C4-2B (cell line): Measurements from ENCODE around the gene PCDHGA5.

Experiments
- ZFX ChIP-seq: fragments of 450-650 bp; IDR thresholded peaks from 2 replicates; pipeline ENCODE4 v1.6.1; 2017
- TF ChIP-seq, protein P1 (sequence below): fragments of 450-650 bp; conservative IDR thresholded peaks from 2 replicates; pipeline ENCODE4 v1.5.1; 2017; ENCODE audit warnings: mild to moderate bottlenecking

GRCh38 chr5:141326088-141326854 lies 37.7 kb upstream of the PCDHGA5 start:
- TF ChIP-seq ZFX: no peak
- TF ChIP-seq, protein P1, sequence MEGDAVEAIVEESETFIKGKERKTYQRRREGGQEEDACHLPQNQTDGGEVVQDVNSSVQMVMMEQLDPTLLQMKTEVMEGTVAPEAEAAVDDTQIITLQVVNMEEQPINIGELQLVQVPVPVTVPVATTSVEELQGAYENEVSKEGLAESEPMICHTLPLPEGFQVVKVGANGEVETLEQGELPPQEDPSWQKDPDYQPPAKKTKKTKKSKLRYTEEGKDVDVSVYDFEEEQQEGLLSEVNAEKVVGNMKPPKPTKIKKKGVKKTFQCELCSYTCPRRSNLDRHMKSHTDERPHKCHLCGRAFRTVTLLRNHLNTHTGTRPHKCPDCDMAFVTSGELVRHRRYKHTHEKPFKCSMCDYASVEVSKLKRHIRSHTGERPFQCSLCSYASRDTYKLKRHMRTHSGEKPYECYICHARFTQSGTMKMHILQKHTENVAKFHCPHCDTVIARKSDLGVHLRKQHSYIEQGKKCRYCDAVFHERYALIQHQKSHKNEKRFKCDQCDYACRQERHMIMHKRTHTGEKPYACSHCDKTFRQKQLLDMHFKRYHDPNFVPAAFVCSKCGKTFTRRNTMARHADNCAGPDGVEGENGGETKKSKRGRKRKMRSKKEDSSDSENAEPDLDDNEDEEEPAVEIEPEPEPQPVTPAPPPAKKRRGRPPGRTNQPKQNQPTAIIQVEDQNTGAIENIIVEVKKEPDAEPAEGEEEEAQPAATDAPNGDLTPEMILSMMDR: peak; percentile 67
